GM06990 (cell line): ENCODE data around the gene CLVS2.

Source experiments
- DNase-seq: peaks from one replicate; pipeline ENCODE4 v3.0.0-alpha.2; 2011; ENCODE audit not compliant: insufficient read length; ENCODE audit errors: extremely low read depth
- H3K27me3 ChIP-seq: replicated peaks from 2 replicates; pipeline ENCODE4 v1.6.0; 2011; ENCODE audit warnings: low read length; ENCODE audit not compliant: control insufficient read depth, insufficient read depth
- H3K36me3 ChIP-seq: 2 replicates; pipeline ENCODE4 v1.5.1; 2011; ENCODE audit warnings: low read length; ENCODE audit not compliant: control insufficient read depth, insufficient read depth
- H3K4me3 ChIP-seq: replicated peaks from 2 replicates; pipeline ENCODE4 v1.5.1; 2011; ENCODE audit warnings: low read depth, mild to moderate bottlenecking, control low read depth, low read length
- TF ChIP-seq, protein P1 (sequence below): IDR thresholded peaks from 2 replicates; pipeline ENCODE4 v1.5.1; 2011; ENCODE audit warnings: low read length, control low read depth, mild to moderate bottlenecking, inconsistent platforms; ENCODE audit not compliant: insufficient read depth, poor library complexity, severe bottlenecking

CLVS2 gene

GRCh38 chr6:122997541-122998150 is 1.6 kb downstream of the CLVS2 start:
- no peaks in the 10 kb centered on the region for H3K27me3 ChIP-seq
- no peak overlapping the region for H3K4me3 ChIP-seq
- H3K36me3 ChIP-seq: no peaks in the 10 kb centered on the region

GRCh38 chr6:122998403-122998975 is 2.5 kb downstream of the CLVS2 start:
- DNase-seq: no peak
- Histone ChIP-seq H3K4me3 (no peak overlapping the region), H3K27me3 (no peaks in the 10 kb centered on the region), H3K36me3 (no peaks in the 10 kb centered on the region)
- TF ChIP-seq, protein P1, sequence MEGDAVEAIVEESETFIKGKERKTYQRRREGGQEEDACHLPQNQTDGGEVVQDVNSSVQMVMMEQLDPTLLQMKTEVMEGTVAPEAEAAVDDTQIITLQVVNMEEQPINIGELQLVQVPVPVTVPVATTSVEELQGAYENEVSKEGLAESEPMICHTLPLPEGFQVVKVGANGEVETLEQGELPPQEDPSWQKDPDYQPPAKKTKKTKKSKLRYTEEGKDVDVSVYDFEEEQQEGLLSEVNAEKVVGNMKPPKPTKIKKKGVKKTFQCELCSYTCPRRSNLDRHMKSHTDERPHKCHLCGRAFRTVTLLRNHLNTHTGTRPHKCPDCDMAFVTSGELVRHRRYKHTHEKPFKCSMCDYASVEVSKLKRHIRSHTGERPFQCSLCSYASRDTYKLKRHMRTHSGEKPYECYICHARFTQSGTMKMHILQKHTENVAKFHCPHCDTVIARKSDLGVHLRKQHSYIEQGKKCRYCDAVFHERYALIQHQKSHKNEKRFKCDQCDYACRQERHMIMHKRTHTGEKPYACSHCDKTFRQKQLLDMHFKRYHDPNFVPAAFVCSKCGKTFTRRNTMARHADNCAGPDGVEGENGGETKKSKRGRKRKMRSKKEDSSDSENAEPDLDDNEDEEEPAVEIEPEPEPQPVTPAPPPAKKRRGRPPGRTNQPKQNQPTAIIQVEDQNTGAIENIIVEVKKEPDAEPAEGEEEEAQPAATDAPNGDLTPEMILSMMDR: no peak

More at GRCh38 chr6:122997541-122998150, 1.6 kb downstream of the CLVS2 start:
- TF ChIP-seq, protein P1: no peak
- DNase-seq: no peak

DNA sequence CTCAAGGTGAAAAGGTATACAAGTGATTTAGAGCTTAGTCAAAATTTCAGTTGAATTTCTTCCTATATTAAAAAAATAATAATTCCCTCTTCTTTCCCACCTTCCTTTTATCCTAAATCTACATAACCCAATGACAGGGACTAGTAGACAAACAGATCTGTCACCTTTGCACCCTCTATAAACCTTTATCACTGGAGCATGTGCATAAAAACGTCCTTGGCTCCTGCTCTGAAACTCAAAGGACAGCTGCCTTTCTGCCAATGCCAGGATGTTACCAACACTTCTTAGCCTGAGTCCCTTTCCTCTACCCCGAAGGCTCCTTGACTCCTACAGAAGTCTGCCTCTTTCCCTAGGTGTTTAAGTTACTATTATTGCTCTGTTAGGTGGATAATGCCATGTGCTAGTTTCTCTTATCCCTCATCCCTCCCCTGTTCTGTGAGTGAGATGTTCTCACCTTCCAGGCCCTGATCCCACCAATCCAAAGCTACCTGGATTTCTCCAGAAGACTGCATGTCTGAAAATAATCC is 4.3 kb downstream of the CLVS2 start:
- no peaks in the 10 kb centered on the region for H3K36me3 ChIP-seq
- TF ChIP-seq, protein P1: no peak
- H3K4me3 ChIP-seq: no peak overlapping the region
- DNase-seq: no peak
- H3K27me3 ChIP-seq: no peaks in the 10 kb centered on the region

- no peaks in the 10 kb centered on the region for H3K36me3 ChIP-seq
- no peak for DNase-seq
- TF ChIP-seq, protein P1: no peak
- no peak overlapping the region for H3K4me3 ChIP-seq
- H3K27me3 ChIP-seq: no peaks in the 10 kb centered on the region
Measured at GRCh38 chr6:123001540-123001939, 5.5 kb downstream of the CLVS2 start.

DNA sequence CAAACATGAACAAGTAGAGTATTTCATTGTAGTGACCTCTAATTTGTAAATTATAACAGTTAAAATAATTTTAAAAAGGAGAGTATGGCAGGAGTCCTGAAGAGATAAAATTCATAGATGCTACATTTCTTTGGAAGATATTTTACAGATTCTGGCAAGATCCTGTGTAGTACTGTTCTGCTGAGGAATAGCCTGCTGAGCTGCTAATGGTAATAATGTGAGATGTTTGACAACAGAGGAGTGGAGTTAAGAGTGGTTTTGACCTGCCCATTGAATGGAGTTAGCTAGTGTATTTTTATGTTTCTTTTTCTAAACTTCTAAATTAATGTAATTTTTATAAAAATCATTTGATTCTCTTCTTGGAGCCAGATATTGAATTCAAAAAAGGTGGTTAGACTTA is 11.8 kb downstream of the CLVS2 start:
- TF ChIP-seq, protein P1: no peak
- no peaks in the 10 kb centered on the region for H3K36me3 ChIP-seq
- no peak overlapping the region for H3K4me3 ChIP-seq
- DNase-seq: no peak
- no peaks in the 10 kb centered on the region for H3K27me3 ChIP-seq
